HG03575 (cell line): ENCODE data around the gene SLC7A7.
"Not testable (repeated sequence)": the region's sequence is repeated elsewhere in the genome, so short reads cannot be mapped to it uniquely, and the experiment has no call there.

Experiments used
- ATAC-seq: cut with Tn5 transposase; IDR thresholded peaks from one replicate; pipeline ENCODE4 v1.9.1; 2021; ENCODE audit not compliant: unreplicated experiment, insufficient number of reproducible peaks, low FRiP score; ENCODE audit errors: extremely low read depth

SLC7A7 gene

GRCh38 chr14:22798528-22798927, 16.7 kb downstream of the SLC7A7 start:
- ATAC-seq = no peak

GRCh38 chr14:22797017-22797917, 18.0 kb downstream of the SLC7A7 start:
- no peak for ATAC-seq

- no peak for ATAC-seq
Observed at GRCh38 chr14:22796087-22796707, 19.0 kb downstream of the SLC7A7 start.

GRCh38 chr14:22794551-22794951, 20.7 kb downstream of the SLC7A7 start:
- ATAC-seq = no peak

GRCh38 chr14:22793976-22794375, 21.3 kb downstream of the SLC7A7 start:
- no peak for ATAC-seq

- not testable (repeated sequence) for ATAC-seq
Observed at GRCh38 chr14:22793550-22793949, 21.7 kb downstream of the SLC7A7 start.

GRCh38 chr14:22792158-22792557, 23.1 kb downstream of the SLC7A7 start:
- no peak for ATAC-seq

GRCh38 chr14:22791301-22791700, 23.9 kb downstream of the SLC7A7 start:
- ATAC-seq = no peak

- ATAC-seq = no peak
Observed at GRCh38 chr14:22786685-22787084, 28.6 kb downstream of the SLC7A7 start.

GRCh38 chr14:22781301-22781991, 33.8 kb downstream of the SLC7A7 start:
- no peak for ATAC-seq

- ATAC-seq = no peak
Observed at GRCh38 chr14:22780941-22781300, 34.3 kb downstream of the SLC7A7 start.

- ATAC-seq = no peak
Observed at GRCh38 chr14:22780105-22780679, 35.0 kb downstream of the SLC7A7 start.

- ATAC-seq = no peak
Observed at GRCh38 chr14:22778084-22778483, 37.2 kb downstream of the SLC7A7 start.

- not testable (repeated sequence) for ATAC-seq
Observed at GRCh38 chr14:22776849-22777248, 38.4 kb downstream of the SLC7A7 start.

- no peak for ATAC-seq
Observed at GRCh38 chr14:22776215-22776614, 39.0 kb downstream of the SLC7A7 start.

GRCh38 chr14:22774011-22774706, 41.1 kb downstream of the SLC7A7 start:
- ATAC-seq = no peak

GRCh38 chr14:22773162-22774010, 41.8 kb downstream of the SLC7A7 start:
- ATAC-seq = no peak

GRCh38 chr14:22772725-22773124, 42.5 kb downstream of the SLC7A7 start:
- no peak for ATAC-seq
